ENCODE data around the gene MEX3D.
A peak's percentile ranks its signal among the peaks of the same experiment; 100 is the strongest.

DNA sequence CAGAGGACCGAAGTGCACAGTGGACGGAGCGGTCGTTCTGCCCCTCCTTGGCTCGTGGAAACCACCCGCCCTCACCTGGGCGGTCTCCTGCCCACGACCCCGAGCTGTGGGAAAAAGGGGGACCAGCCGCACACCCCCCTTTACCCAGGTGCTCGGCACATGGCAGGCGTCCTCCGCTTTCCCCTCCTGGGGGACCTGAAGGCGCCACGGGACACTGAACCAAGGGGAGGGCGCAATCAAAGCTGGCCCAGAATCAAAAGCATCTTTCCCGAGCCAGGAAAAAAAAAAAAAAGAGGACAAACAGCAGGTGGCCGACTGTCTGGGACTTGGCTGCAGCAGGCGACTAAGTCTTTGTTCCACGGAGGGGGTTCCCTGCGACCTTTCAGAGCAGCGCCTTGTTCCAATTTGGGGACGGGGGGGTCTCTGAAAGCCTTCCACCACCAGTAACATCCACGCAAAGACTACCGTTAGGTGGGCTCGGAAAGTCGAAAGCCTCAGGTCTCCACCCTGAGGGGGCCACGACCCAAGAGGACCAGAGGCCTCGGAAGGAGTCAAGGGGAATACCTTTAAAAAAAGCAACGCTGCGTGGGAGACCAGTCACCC lies 23.4 kb upstream of the MEX3D start:
- TF ChIP-seq EZH2 (IDR thresholded peaks at IDR 0.05) (no peak), POLR2AphosphoS5 (IDR thresholded peaks at IDR 0.05; ENCODE audit: borderline replicate concordance, low read depth, low read length) (peak; percentile 1; the same call in 1 of the 2 replicates)
